Neural cell (in vitro differentiated cells): ENCODE data around the gene DCX.

Experiments
- POLR2AphosphoS5 ChIP-seq: IDR thresholded peaks from 2 replicates; pipeline ENCODE4 v1.6.1; 2012
- TAF1 ChIP-seq: IDR thresholded peaks from 2 replicates; pipeline ENCODE4 v1.6.1; 2012; ENCODE audit warnings: low read depth
- TF ChIP-seq, protein P1 (sequence below): fragments of 450-650 bp; IDR thresholded peaks from 2 replicates; pipeline ENCODE4 v1.5.1; 2014; ENCODE audit warnings: antibody characterized with exemption, mild to moderate bottlenecking, moderate library complexity; ENCODE audit not compliant: poor library complexity, severe bottlenecking

DNA sequence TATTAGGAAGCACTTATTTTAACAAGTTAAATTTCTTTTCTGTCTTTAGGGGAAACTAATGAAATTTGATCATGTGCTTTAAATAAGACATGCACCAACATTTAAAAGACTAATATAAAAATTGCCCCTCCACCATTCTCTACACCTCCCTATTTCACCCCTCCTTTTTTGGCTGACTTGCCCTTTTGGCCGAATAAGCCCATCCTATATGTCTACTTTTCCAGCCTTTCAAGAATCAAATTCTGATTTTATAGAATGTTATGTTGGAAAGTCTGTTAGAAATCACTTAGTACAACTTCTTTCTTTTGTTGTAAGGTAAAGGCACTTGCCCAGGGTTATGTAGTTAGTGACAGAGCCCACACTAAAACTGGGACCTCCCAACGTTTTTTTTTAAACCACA, 143.5 kb downstream of the DCX start:
- TF ChIP-seq, protein P1, sequence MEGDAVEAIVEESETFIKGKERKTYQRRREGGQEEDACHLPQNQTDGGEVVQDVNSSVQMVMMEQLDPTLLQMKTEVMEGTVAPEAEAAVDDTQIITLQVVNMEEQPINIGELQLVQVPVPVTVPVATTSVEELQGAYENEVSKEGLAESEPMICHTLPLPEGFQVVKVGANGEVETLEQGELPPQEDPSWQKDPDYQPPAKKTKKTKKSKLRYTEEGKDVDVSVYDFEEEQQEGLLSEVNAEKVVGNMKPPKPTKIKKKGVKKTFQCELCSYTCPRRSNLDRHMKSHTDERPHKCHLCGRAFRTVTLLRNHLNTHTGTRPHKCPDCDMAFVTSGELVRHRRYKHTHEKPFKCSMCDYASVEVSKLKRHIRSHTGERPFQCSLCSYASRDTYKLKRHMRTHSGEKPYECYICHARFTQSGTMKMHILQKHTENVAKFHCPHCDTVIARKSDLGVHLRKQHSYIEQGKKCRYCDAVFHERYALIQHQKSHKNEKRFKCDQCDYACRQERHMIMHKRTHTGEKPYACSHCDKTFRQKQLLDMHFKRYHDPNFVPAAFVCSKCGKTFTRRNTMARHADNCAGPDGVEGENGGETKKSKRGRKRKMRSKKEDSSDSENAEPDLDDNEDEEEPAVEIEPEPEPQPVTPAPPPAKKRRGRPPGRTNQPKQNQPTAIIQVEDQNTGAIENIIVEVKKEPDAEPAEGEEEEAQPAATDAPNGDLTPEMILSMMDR, result no peak
- TF ChIP-seq POLR2AphosphoS5, result no peak
- TF ChIP-seq TAF1, result no peak
